HEK293 (cell line): Measurements from ENCODE around the gene MARVELD1.

ENCODE experiments used
- BCL11B ChIP-seq: fragments of 450-650 bp; formaldehyde crosslinking; IDR thresholded peaks from 2 replicates; pipeline ENCODE4 v1.5.1; 2016; ENCODE audit warnings: low read depth, missing biosample characterization, missing genetic modification characterization
- GFI1B ChIP-seq: fragments of 450-650 bp; formaldehyde crosslinking; IDR thresholded peaks from 2 replicates; pipeline ENCODE4 v1.5.1; 2016; ENCODE audit warnings: missing biosample characterization, missing genetic modification characterization
- HOXA7 ChIP-seq: sonication (generic); formaldehyde crosslinking; IDR thresholded peaks from 2 replicates; pipeline ENCODE4 v1.8.1; 2022; ENCODE audit warnings: missing genetic modification reagents, borderline replicate concordance
- KLF8 ChIP-seq: fragments of 450-650 bp; formaldehyde crosslinking; IDR thresholded peaks from 2 replicates; pipeline ENCODE4 v1.5.1; 2016; ENCODE audit warnings: missing biosample characterization, missing genetic modification characterization
- SALL2 ChIP-seq: fragments of 450-650 bp; formaldehyde crosslinking; IDR thresholded peaks from 2 replicates; pipeline ENCODE4 v1.5.0; 2017; ENCODE audit warnings: missing biosample characterization, mild to moderate bottlenecking, missing genetic modification characterization, borderline replicate concordance
- ZBTB21 ChIP-seq: fragments of 450-650 bp; formaldehyde crosslinking; IDR thresholded peaks from 2 replicates; pipeline ENCODE4 v1.5.1; 2017; ENCODE audit warnings: missing biosample characterization, missing genetic modification characterization
- ZFP3 ChIP-seq: fragments of 450-650 bp; formaldehyde crosslinking; IDR thresholded peaks from 2 replicates; pipeline ENCODE4 v1.5.1; 2016; ENCODE audit warnings: low read depth, missing biosample characterization, missing genetic modification characterization
- ZNF138 ChIP-seq: fragments of 450-650 bp; formaldehyde crosslinking; IDR thresholded peaks from 2 replicates; pipeline ENCODE4 v1.5.1; 2016; ENCODE audit warnings: missing biosample characterization, missing genetic modification characterization, borderline replicate concordance
- ZNF146 ChIP-seq: fragments of 450-650 bp; formaldehyde crosslinking; IDR thresholded peaks from 2 replicates; pipeline ENCODE4 v1.5.1; 2016; ENCODE audit warnings: missing biosample characterization, missing genetic modification characterization
- ZNF184 ChIP-seq: fragments of 450-650 bp; IDR thresholded peaks from 2 replicates; pipeline ENCODE4 v1.5.1; 2018; ENCODE audit warnings: missing biosample characterization, mild to moderate bottlenecking, missing genetic modification characterization
- ZNF248 ChIP-seq: fragments of 450-650 bp; formaldehyde crosslinking; IDR thresholded peaks from 2 replicates; pipeline ENCODE4 v1.5.1; 2017; ENCODE audit warnings: missing biosample characterization, missing genetic modification characterization
- ZNF48 ChIP-seq: fragments of 450-650 bp; formaldehyde crosslinking; IDR thresholded peaks from 2 replicates; pipeline ENCODE4 v1.5.1; 2016; ENCODE audit warnings: missing biosample characterization, missing genetic modification characterization
- ZNF600 ChIP-seq: fragments of 450-650 bp; formaldehyde crosslinking; IDR thresholded peaks from 2 replicates; pipeline ENCODE4 v1.5.1; 2016; ENCODE audit warnings: missing biosample characterization, missing genetic modification characterization
- ZNF768 ChIP-seq: fragments of 450-650 bp; formaldehyde crosslinking; IDR thresholded peaks from 2 replicates; pipeline ENCODE4 v1.5.1; 2018; ENCODE audit warnings: missing biosample characterization, mild to moderate bottlenecking, missing genetic modification characterization
- ZNF776 ChIP-seq: fragments of 450-650 bp; formaldehyde crosslinking; IDR thresholded peaks from 2 replicates; pipeline ENCODE4 v1.5.0; 2017; ENCODE audit warnings: missing biosample characterization, missing genetic modification characterization, borderline replicate concordance
- ZNF785 ChIP-seq: fragments of 450-650 bp; formaldehyde crosslinking; IDR thresholded peaks from 2 replicates; pipeline ENCODE4 v1.5.1; 2016; ENCODE audit warnings: missing biosample characterization, missing genetic modification characterization
- ZNF837 ChIP-seq: fragments of 450-650 bp; formaldehyde crosslinking; IDR thresholded peaks from 2 replicates; pipeline ENCODE4 v1.5.1; 2016; ENCODE audit warnings: missing biosample characterization, missing genetic modification characterization
- ZSCAN23 ChIP-seq: fragments of 450-650 bp; formaldehyde crosslinking; IDR thresholded peaks from 2 replicates; pipeline ENCODE4 v1.5.1; 2016; ENCODE audit warnings: missing biosample characterization, missing genetic modification characterization
- TF ChIP-seq, protein P1 (sequence below): fragments of 450-650 bp; formaldehyde crosslinking; IDR thresholded peaks from 2 replicates; pipeline ENCODE4 v1.5.1; 2016; ENCODE audit warnings: missing biosample characterization, missing genetic modification characterization
- TF ChIP-seq, protein P2 (sequence below): fragments of 450-650 bp; formaldehyde crosslinking; IDR thresholded peaks from 2 replicates; pipeline ENCODE4 v1.5.1; 2016; ENCODE audit warnings: missing biosample characterization, missing genetic modification characterization, borderline replicate concordance
- TF ChIP-seq, protein P3 (sequence below): fragments of 450-650 bp; formaldehyde crosslinking; IDR thresholded peaks from 2 replicates; pipeline ENCODE4 v1.5.1; 2017; ENCODE audit warnings: missing biosample characterization, missing genetic modification characterization
- TF ChIP-seq, protein P4 (sequence below): fragments of 450-650 bp; formaldehyde crosslinking; IDR thresholded peaks from 2 replicates; pipeline ENCODE4 v1.5.1; 2016; ENCODE audit warnings: missing biosample characterization, missing genetic modification characterization
- TF ChIP-seq, protein P5 (sequence below): fragments of 450-650 bp; formaldehyde crosslinking; IDR thresholded peaks from 2 replicates; pipeline ENCODE4 v1.5.1; 2016; ENCODE audit warnings: missing biosample characterization, missing genetic modification characterization
- TF ChIP-seq, protein P6 (sequence below): fragments of 450-650 bp; IDR thresholded peaks from 2 replicates; pipeline ENCODE4 v1.5.1; 2018; ENCODE audit warnings: missing biosample characterization, missing genetic modification characterization
- TF ChIP-seq, protein P7 (sequence below): fragments of 450-650 bp; formaldehyde crosslinking; IDR thresholded peaks from 2 replicates; pipeline ENCODE4 v1.5.1; 2016; ENCODE audit warnings: missing biosample characterization, missing genetic modification characterization
- TF ChIP-seq, protein P8 (sequence below): fragments of 450-650 bp; formaldehyde crosslinking; IDR thresholded peaks from 2 replicates; pipeline ENCODE4 v1.5.1; 2016; ENCODE audit warnings: missing biosample characterization, missing genetic modification characterization

Gene MARVELD1

DNA sequence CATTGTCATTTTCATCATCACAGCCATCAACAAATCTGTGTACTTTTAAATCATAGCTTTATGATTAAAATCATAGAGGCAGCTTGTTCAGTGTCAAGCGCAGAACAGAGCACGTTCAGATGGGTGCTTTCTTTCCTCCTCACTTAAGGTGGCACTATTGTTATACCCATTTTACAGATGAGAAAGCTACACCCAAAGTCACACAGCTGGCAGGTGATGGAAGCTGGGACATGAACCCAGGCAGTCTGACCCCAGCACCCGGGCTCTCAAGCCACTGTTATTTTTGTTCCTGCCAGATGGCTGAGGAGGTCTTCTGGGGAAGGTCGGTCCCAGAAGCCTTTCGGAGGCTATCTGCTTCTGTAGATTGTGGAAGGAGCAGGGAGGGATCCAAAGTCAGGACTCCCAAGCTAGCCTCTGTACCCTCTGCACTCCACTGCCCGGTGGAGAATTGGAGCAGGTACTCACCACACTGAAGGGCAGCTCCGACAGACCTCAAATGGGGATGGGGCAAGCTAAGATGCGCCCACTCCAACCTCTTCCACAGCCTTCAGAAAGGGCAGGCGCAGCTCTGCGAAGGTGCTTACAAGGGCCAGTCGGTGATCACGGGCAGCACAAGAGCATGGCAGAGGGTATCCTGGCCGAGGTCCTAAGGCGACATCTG, 27.1 kb upstream of the MARVELD1 start (continued):
- TF ChIP-seq, protein P1, sequence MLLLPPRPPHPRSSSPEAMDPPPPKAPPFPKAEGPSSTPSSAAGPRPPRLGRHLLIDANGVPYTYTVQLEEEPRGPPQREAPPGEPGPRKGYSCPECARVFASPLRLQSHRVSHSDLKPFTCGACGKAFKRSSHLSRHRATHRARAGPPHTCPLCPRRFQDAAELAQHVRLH (tag by site-specific recombination): peak; percentile 48; the same call in 1 of the 2 replicates
- TF ChIP-seq ZNF248 (tag by site-specific recombination) (no peak), ZNF184 (tag by site-specific recombination) (0 out of 2 replicates have a peak, but pooled peaks have one; percentile 39), BCL11B (tag by site-specific recombination) (no peak), ZNF146 (no peak), ZNF48 (tag by site-specific recombination) (no peak), ZNF837 (no peak), ZBTB21 (tag by site-specific recombination) (no peak), ZNF785 (no peak), ZSCAN23 (tag by site-specific recombination) (no peak), ZNF768 (tag by site-specific recombination) (no peak), ZNF600 (tag by site-specific recombination) (no peak), ZNF776 (tag by site-specific recombination) (no peak), HOXA7 (CRISPR knock-in tag) (no peak), SALL2 (tag by site-specific recombination) (no peak), ZFP3 (tag by site-specific recombination) (no peak), KLF8 (no peak), GFI1B (tag by site-specific recombination) (no peak), ZNF138 (no peak)
- TF ChIP-seq, protein P2, sequence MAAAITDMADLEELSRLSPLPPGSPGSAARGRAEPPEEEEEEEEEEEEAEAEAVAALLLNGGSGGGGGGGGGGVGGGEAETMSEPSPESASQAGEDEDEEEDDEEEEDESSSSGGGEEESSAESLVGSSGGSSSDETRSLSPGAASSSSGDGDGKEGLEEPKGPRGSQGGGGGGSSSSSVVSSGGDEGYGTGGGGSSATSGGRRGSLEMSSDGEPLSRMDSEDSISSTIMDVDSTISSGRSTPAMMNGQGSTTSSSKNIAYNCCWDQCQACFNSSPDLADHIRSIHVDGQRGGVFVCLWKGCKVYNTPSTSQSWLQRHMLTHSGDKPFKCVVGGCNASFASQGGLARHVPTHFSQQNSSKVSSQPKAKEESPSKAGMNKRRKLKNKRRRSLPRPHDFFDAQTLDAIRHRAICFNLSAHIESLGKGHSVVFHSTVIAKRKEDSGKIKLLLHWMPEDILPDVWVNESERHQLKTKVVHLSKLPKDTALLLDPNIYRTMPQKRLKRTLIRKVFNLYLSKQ (tag by site-specific recombination): no peak
- TF ChIP-seq, protein P3, sequence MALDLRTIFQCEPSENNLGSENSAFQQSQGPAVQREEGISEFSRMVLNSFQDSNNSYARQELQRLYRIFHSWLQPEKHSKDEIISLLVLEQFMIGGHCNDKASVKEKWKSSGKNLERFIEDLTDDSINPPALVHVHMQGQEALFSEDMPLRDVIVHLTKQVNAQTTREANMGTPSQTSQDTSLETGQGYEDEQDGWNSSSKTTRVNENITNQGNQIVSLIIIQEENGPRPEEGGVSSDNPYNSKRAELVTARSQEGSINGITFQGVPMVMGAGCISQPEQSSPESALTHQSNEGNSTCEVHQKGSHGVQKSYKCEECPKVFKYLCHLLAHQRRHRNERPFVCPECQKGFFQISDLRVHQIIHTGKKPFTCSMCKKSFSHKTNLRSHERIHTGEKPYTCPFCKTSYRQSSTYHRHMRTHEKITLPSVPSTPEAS: no peak
- TF ChIP-seq, protein P4, sequence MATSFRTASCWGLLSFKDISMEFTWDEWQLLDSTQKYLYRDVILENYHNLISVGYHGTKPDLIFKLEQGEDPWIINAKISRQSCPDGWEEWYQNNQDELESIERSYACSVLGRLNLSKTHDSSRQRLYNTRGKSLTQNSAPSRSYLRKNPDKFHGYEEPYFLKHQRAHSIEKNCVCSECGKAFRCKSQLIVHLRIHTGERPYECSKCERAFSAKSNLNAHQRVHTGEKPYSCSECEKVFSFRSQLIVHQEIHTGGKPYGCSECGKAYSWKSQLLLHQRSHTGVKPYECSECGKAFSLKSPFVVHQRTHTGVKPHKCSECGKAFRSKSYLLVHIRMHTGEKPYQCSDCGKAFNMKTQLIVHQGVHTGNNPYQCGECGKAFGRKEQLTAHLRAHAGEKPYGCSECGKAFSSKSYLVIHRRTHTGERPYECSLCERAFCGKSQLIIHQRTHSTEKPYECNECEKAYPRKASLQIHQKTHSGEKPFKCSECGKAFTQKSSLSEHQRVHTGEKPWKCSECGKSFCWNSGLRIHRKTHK (tag by site-specific recombination): no peak
- TF ChIP-seq, protein P5, sequence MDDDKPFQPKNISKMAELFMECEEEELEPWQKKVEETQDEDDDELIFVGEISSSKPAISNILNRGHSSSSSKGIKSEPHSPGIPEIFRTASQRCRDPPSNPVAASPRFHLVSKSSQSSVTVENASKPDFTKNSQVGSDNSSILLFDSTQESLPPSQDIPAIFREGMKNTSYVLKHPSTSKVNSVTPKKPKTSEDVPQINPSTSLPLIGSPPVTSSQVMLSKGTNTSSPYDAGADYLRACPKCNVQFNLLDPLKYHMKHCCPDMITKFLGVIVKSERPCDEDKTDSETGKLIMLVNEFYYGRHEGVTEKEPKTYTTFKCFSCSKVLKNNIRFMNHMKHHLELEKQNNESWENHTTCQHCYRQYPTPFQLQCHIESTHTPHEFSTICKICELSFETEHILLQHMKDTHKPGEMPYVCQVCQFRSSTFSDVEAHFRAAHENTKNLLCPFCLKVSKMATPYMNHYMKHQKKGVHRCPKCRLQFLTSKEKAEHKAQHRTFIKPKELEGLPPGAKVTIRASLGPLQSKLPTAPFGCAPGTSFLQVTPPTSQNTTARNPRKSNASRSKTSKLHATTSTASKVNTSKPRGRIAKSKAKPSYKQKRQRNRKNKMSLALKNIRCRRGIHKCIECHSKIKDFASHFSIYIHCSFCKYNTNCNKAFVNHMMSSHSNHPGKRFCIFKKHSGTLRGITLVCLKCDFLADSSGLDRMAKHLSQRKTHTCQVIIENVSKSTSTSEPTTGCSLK (tag by site-specific recombination): no peak
- TF ChIP-seq, protein P6, sequence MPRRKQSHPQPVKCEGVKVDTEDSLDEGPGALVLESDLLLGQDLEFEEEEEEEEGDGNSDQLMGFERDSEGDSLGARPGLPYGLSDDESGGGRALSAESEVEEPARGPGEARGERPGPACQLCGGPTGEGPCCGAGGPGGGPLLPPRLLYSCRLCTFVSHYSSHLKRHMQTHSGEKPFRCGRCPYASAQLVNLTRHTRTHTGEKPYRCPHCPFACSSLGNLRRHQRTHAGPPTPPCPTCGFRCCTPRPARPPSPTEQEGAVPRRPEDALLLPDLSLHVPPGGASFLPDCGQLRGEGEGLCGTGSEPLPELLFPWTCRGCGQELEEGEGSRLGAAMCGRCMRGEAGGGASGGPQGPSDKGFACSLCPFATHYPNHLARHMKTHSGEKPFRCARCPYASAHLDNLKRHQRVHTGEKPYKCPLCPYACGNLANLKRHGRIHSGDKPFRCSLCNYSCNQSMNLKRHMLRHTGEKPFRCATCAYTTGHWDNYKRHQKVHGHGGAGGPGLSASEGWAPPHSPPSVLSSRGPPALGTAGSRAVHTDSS: 0 out of 2 replicates have a peak, but pooled peaks have one; percentile 12
- TF ChIP-seq, protein P7, sequence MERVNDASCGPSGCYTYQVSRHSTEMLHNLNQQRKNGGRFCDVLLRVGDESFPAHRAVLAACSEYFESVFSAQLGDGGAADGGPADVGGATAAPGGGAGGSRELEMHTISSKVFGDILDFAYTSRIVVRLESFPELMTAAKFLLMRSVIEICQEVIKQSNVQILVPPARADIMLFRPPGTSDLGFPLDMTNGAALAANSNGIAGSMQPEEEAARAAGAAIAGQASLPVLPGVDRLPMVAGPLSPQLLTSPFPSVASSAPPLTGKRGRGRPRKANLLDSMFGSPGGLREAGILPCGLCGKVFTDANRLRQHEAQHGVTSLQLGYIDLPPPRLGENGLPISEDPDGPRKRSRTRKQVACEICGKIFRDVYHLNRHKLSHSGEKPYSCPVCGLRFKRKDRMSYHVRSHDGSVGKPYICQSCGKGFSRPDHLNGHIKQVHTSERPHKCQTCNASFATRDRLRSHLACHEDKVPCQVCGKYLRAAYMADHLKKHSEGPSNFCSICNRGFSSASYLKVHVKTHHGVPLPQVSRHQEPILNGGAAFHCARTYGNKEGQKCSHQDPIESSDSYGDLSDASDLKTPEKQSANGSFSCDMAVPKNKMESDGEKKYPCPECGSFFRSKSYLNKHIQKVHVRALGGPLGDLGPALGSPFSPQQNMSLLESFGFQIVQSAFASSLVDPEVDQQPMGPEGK (tag by site-specific recombination): no peak
- TF ChIP-seq, protein P8, sequence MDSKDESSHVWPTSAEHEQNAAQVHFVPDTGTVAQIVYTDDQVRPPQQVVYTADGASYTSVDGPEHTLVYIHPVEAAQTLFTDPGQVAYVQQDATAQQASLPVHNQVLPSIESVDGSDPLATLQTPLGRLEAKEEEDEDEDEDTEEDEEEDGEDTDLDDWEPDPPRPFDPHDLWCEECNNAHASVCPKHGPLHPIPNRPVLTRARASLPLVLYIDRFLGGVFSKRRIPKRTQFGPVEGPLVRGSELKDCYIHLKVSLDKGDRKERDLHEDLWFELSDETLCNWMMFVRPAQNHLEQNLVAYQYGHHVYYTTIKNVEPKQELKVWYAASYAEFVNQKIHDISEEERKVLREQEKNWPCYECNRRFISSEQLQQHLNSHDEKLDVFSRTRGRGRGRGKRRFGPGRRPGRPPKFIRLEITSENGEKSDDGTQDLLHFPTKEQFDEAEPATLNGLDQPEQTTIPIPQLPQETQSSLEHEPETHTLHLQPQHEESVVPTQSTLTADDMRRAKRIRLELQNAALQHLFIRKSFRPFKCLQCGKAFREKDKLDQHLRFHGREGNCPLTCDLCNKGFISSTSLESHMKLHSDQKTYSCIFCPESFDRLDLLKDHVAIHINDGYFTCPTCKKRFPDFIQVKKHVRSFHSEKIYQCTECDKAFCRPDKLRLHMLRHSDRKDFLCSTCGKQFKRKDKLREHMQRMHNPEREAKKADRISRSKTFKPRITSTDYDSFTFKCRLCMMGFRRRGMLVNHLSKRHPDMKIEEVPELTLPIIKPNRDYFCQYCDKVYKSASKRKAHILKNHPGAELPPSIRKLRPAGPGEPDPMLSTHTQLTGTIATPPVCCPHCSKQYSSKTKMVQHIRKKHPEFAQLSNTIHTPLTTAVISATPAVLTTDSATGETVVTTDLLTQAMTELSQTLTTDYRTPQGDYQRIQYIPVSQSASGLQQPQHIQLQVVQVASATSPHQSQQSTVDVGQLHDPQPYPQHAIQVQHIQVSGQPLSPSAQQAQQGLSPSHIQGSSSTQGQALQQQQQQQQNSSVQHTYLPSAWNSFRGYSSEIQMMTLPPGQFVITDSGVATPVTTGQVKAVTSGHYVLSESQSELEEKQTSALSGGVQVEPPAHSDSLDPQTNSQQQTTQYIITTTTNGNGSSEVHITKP (tag by site-specific recombination): no peak
